ENCODE data around the gene IREB2. TPM values are rescaled to one million over a fixed set of nuclear protein-coding genes. Genes with fewer than 3 reads are reported as not detected.

Gene IREB2, protein sequence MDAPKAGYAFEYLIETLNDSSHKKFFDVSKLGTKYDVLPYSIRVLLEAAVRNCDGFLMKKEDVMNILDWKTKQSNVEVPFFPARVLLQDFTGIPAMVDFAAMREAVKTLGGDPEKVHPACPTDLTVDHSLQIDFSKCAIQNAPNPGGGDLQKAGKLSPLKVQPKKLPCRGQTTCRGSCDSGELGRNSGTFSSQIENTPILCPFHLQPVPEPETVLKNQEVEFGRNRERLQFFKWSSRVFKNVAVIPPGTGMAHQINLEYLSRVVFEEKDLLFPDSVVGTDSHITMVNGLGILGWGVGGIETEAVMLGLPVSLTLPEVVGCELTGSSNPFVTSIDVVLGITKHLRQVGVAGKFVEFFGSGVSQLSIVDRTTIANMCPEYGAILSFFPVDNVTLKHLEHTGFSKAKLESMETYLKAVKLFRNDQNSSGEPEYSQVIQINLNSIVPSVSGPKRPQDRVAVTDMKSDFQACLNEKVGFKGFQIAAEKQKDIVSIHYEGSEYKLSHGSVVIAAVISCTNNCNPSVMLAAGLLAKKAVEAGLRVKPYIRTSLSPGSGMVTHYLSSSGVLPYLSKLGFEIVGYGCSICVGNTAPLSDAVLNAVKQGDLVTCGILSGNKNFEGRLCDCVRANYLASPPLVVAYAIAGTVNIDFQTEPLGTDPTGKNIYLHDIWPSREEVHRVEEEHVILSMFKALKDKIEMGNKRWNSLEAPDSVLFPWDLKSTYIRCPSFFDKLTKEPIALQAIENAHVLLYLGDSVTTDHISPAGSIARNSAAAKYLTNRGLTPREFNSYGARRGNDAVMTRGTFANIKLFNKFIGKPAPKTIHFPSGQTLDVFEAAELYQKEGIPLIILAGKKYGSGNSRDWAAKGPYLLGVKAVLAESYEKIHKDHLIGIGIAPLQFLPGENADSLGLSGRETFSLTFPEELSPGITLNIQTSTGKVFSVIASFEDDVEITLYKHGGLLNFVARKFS
- total RNA-seq (2022; extraction: Qiagen RNA extraction), result 32.8 to 49.2 TPM (median 43.7 TPM) in 5 replicates

GRCh38 chr15:78437762-78438618 lies at the start of gene IREB2:
IREB2 (plus strand) TSS chr15:78438216; CDS start chr15:78438338, 122 bp downstream.

DNA sequence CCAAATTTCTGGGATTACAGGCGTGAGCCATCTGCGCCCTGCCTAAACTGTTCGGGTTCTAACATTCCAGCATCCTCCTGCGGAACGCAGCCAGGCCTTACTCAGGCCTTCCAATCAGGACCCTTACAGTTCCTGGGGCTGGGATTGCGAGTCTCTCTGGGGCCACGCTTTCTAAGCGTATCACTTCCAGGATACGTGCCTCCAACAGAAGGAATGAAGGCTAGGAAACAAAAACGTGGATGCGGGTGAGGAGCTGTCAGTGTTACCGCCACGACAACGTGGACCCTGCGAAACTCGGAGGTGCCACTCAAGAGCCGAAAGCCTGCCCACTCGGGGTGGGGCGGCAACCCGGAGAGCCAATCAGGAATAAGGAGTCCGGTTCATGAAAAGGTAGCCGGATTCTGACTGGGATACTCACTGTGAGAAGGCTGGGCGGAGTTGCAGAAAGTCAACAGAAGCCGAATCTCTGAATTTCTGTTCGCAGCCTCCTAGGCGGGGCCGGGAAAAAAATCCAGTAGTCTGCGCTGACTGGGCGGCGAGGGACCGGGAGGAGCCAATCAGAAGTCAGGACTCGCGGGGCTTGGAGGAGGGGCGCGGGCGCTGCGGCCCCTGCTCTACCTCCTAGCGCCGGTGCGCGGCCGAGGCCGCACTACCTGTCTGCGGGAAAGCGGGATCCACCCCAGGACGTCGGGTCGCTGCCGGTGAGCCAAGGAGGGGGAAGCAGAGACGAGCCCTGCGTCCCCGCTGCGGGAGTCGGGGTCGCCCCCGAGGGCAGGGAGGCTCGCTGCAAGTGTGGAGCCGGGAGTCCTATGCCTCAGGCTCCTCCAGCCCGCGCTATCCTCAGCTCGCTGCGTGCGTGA lies 69.2 kb downstream of the IREB2 start, which contains the start of gene HYKK:
Gene HYKK (plus strand): TSS at position 607 of the 860 bp plus-strand sequence. CDS start 5,512 bp downstream, outside the sequence.

DNA sequence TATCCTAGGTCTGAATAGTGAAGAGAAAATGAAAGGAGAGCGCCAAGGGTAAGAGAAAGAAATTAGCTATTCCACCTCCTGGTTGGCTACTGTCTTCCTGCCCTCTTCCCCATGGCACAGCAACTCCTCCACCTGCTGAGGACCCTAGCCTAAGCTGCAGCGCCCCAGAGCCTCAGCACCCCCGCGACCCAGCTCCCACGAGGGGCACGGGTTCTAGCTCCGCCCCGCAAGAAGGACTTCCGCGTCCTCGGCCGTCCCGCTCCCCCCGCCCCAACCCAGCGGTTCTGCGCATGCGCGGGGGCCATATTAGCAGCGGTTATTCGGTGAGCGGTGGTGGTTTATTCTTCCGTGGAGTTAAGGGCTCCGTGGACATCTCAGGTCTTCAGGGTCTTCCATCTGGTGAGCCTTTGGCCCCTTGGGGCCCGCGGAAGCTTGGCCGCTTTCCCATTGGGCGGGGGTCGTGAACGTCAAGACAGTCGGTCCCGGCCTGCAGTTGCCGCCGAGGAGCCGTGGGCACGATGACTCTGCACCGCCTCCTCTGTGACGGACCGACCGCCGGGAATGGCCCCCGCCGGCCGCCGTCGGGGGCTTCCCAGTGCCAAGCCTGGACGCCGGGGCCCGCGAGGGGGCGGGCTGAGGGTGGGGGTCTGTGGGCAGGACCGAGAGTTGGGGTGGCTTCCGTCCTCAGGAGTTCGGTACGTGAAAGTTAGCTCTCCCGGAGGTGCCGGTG lies 102.3 kb downstream of the IREB2 start, which contains the start of gene PSMA4:
Gene PSMA4 (plus strand): TSS at position 304 of the 730 bp plus-strand sequence. CDS start 1,484 bp downstream, outside the sequence.

Other genes starting within 250 kb of the IREB2 start
- gene ACSBG1, start 203.7 kb upstream of the IREB2 start, total RNA-seq (2022; extraction: Qiagen RNA extraction), result 0.15 to 0.39 TPM (median 0.16 TPM) in 5 replicates
- 0.06 TPM in 1 of 5 replicates, not detected in the others for gene DNAJA4, start 173.7 kb upstream of the IREB2 start, total RNA-seq (2022; extraction: Qiagen RNA extraction)
- 83.4 to 120 TPM (median 84.9 TPM) in 5 replicates for gene SKIC8, start 138.6 kb upstream of the IREB2 start, total RNA-seq (2022; extraction: Qiagen RNA extraction)
- gene CRABP1, start 97.9 kb upstream of the IREB2 start, total RNA-seq (2022; extraction: Qiagen RNA extraction), result 1.6 to 2.3 TPM (median 1.8 TPM) in 5 replicates
- gene HYKK, start 69.4 kb downstream of the IREB2 start, total RNA-seq (2022; extraction: Qiagen RNA extraction), result 5.8 to 6.7 TPM (median 6.1 TPM) in 5 replicates
- gene PSMA4, start 102.2 kb downstream of the IREB2 start, total RNA-seq (2022; extraction: Qiagen RNA extraction), result 378 to 535 TPM (median 393 TPM) in 5 replicates
- 32.6 to 37.8 TPM (median 34.6 TPM) in 5 replicates for gene CHRNA5, start 127.3 kb downstream of the IREB2 start, total RNA-seq (2022; extraction: Qiagen RNA extraction)
- gene CHRNA3, start 182.8 kb downstream of the IREB2 start, total RNA-seq (2022; extraction: Qiagen RNA extraction), result 0.32 to 0.68 TPM (median 0.43 TPM) in 5 replicates
- 0.76 to 1.3 TPM (median 1.0 TPM) in 5 replicates for gene CHRNB4, start 203.0 kb downstream of the IREB2 start, total RNA-seq (2022; extraction: Qiagen RNA extraction)

Measured in A549 treated with CORT108297 at 1 μM for 4 hours (cell line).